SK-N-SH treated with all-trans-retinoic acid at 6 μM for 48 hours (cell line): ENCODE data around the gene ACTBL2.

Source experiments
- ATAC-seq: fragments of 200-7000 bp; cut with Tn5 transposase; 3 replicates; pipeline ENCODE4 v1.9.1; 2020; ENCODE audit warnings: mild to moderate bottlenecking, moderate library complexity
- ARNTL ChIP-seq: fragments of 450-650 bp; formaldehyde crosslinking; IDR thresholded peaks from 2 replicates; pipeline ENCODE4 v1.5.0; 2020; ENCODE audit warnings: low read depth, mild to moderate bottlenecking, moderate library complexity, borderline replicate concordance
- BACH2 ChIP-seq: fragments of 250-450 bp; sonication (Bioruptor Pico); IDR thresholded peaks from 2 replicates; pipeline ENCODE4 v1.9.0; 2021; ENCODE audit warnings: mild to moderate bottlenecking, borderline replicate concordance
- CSDC2 ChIP-seq: fragments of 250-450 bp; sonication (Bioruptor Pico); IDR thresholded peaks from 2 replicates; pipeline ENCODE4 v1.5.0; 2020; ENCODE audit warnings: mild to moderate bottlenecking, moderate library complexity
- CSRNP3 ChIP-seq: fragments of 250-450 bp; sonication (Bioruptor Pico); IDR thresholded peaks from 2 replicates; pipeline ENCODE4 v1.5.1; 2021; ENCODE audit warnings: mild to moderate bottlenecking, moderate library complexity
- GLIS3 ChIP-seq: fragments of 250-450 bp; sonication (Bioruptor Pico); IDR thresholded peaks from 2 replicates; pipeline ENCODE4 v1.5.0; 2020; ENCODE audit warnings: mild to moderate bottlenecking, moderate library complexity
- ISL1 ChIP-seq: fragments of 250-450 bp; sonication (Bioruptor Pico); IDR thresholded peaks from 2 replicates; pipeline ENCODE4 v2.1.2; 2022; ENCODE audit warnings: mild to moderate bottlenecking, moderate library complexity
- PATZ1 ChIP-seq: fragments of 250-450 bp; sonication (Bioruptor Pico); IDR thresholded peaks from 2 replicates; pipeline ENCODE4 v1.8.0; 2020; ENCODE audit warnings: mild to moderate bottlenecking, moderate library complexity, borderline replicate concordance
- RARB ChIP-seq: fragments of 250-450 bp; sonication (Bioruptor Pico); IDR thresholded peaks from 2 replicates; pipeline ENCODE4 v1.8.0; 2021; ENCODE audit warnings: mild to moderate bottlenecking, moderate library complexity
- SNAI2 ChIP-seq: fragments of 250-450 bp; sonication (Bioruptor Pico); IDR thresholded peaks from 2 replicates; pipeline ENCODE4 v1.5.0; 2020; ENCODE audit warnings: mild to moderate bottlenecking, moderate library complexity
- TCF4 ChIP-seq: fragments of 250-450 bp; sonication (Bioruptor Pico); IDR thresholded peaks from 2 replicates; pipeline ENCODE4 v1.8.0; 2021; ENCODE audit warnings: mild to moderate bottlenecking, moderate library complexity, borderline replicate concordance
- TOX ChIP-seq: fragments of 250-450 bp; sonication (Bioruptor Pico); IDR thresholded peaks from 2 replicates; pipeline ENCODE4 v1.8.0; 2021; ENCODE audit warnings: mild to moderate bottlenecking, moderate library complexity, borderline replicate concordance
- TSHZ2 ChIP-seq: fragments of 250-450 bp; sonication (Bioruptor Pico); IDR thresholded peaks from 2 replicates; pipeline ENCODE4 v1.5.0; 2020; ENCODE audit warnings: mild to moderate bottlenecking, moderate library complexity
- ZC3H10 ChIP-seq: fragments of 250-450 bp; sonication (Bioruptor Pico); IDR thresholded peaks from 2 replicates; pipeline ENCODE4 v1.5.1; 2021; ENCODE audit warnings: mild to moderate bottlenecking, moderate library complexity
- ZFP3 ChIP-seq: fragments of 250-450 bp; sonication (Bioruptor Pico); IDR thresholded peaks from 2 replicates; pipeline ENCODE4 v1.5.0; 2020; ENCODE audit warnings: mild to moderate bottlenecking, moderate library complexity
- ZFP30 ChIP-seq: fragments of 450-650 bp; formaldehyde crosslinking; IDR thresholded peaks from 2 replicates; pipeline ENCODE4 v1.5.0; 2022; ENCODE audit warnings: mild to moderate bottlenecking, moderate library complexity
- ZNF565 ChIP-seq: fragments of 450-650 bp; formaldehyde crosslinking; conservative IDR thresholded peaks from 2 replicates; pipeline ENCODE4 v1.5.0; 2020; ENCODE audit warnings: low read depth, mild to moderate bottlenecking, moderate library complexity
- ZNF70 ChIP-seq: fragments of 450-650 bp; formaldehyde crosslinking; IDR thresholded peaks from 2 replicates; pipeline ENCODE4 v1.5.0; 2020; ENCODE audit warnings: mild to moderate bottlenecking, moderate library complexity
- ZNF8 ChIP-seq: fragments of 450-650 bp; formaldehyde crosslinking; IDR thresholded peaks from 2 replicates; pipeline ENCODE4 v1.5.0; 2020; ENCODE audit warnings: mild to moderate bottlenecking, moderate library complexity

ACTBL2 gene

GRCh38 chr5:57453728-57454127, 28.9 kb downstream of the ACTBL2 start:
- TF ChIP-seq RARB (CRISPR knock-in tag), result no peak
- no peak for TF ChIP-seq BACH2 (CRISPR knock-in tag)
- TF ChIP-seq PATZ1 (CRISPR knock-in tag), result no peak
- no peak for TF ChIP-seq ZNF565
- no peak for TF ChIP-seq TOX (CRISPR knock-in tag)
- no peak for TF ChIP-seq ZC3H10
- TF ChIP-seq ZFP30 (CRISPR knock-in tag), result no peak
- TF ChIP-seq ZNF70 (CRISPR knock-in tag), result no peak
- no peak for TF ChIP-seq GLIS3
- TF ChIP-seq ISL1, result no peak
- TF ChIP-seq TSHZ2 (CRISPR knock-in tag), result no peak
- no peak for TF ChIP-seq SNAI2 (CRISPR knock-in tag)
- TF ChIP-seq ZFP3 (CRISPR knock-in tag), result no peak
- no peak for TF ChIP-seq CSRNP3 (CRISPR knock-in tag)
- no peak for TF ChIP-seq CSDC2
- TF ChIP-seq, all 23 proteins: peak for 0
- ATAC-seq, result no peak

GRCh38 chr5:57452885-57453284, 29.7 kb downstream of the ACTBL2 start:
- TF ChIP-seq ZFP3 (CRISPR knock-in tag) (no peak), TCF4 (CRISPR knock-in tag) (no peak)
- ATAC-seq, result no peak

GRCh38 chr5:57450991-57451876, 31.4 kb downstream of the ACTBL2 start:
- ATAC-seq, result peak; percentile 81
- TF ChIP-seq TSHZ2 (CRISPR knock-in tag), result peak; percentile 39; the same call in 1 of the 2 replicates
- TF ChIP-seq ZFP30 (CRISPR knock-in tag), result no peak
- no peak for TF ChIP-seq ZFP3 (CRISPR knock-in tag)
- no peak for TF ChIP-seq ARNTL
- peak; percentile 43 for TF ChIP-seq ISL1

- ATAC-seq, result no peak
- TF ChIP-seq ZNF8 (CRISPR knock-in tag) (no peak), ISL1 (no peak), ZFP30 (CRISPR knock-in tag) (no peak), TSHZ2 (CRISPR knock-in tag) (no peak), ZNF70 (CRISPR knock-in tag) (no peak), TOX (CRISPR knock-in tag) (no peak)
Measured at GRCh38 chr5:57448751-57449150, 33.9 kb downstream of the ACTBL2 start.
